HCT116 (cell line): ENCODE measurements around the gene RNF166.

Experiments used
- ATF3 ChIP-seq: IDR thresholded peaks from 2 replicates; pipeline ENCODE4 v1.6.1; 2012
- CTCF ChIP-seq, 3 experiments: fragments of 200-600 bp in 1 of 3; sonication (generic) in 1 of 3; IDR thresholded peaks in 2 of 3; conservative IDR thresholded peaks in 1 of 3; 2 replicates each; pipeline ENCODE4 v1.5.1; 2012 to 2017; ENCODE audit warnings: low read depth in 2 of 3, low read length in 2 of 3, antibody characterized with exemption in 1 of 3, borderline replicate concordance in 1 of 3, control low read depth in 1 of 3, mild to moderate bottlenecking in 1 of 3, mixed read lengths in 1 of 3, mixed run types in 1 of 3, moderate library complexity in 1 of 3; ENCODE audit not compliant: insufficient read depth in 1 of 3
- ELF1 ChIP-seq: IDR thresholded peaks from 2 replicates; pipeline ENCODE4 v1.6.1; 2012; ENCODE audit warnings: low read depth, borderline replicate concordance
- EZH2 ChIP-seq: fragments of 200-600 bp; sonication (generic); IDR thresholded peaks from 2 replicates; pipeline ENCODE4 v1.6.1; 2017; ENCODE audit warnings: antibody characterized with exemption, mixed run types
- EZH2phosphoT487 ChIP-seq: fragments of 200-600 bp; IDR thresholded peaks from 2 replicates; pipeline ENCODE4 v1.6.1; 2018; ENCODE audit warnings: antibody characterized with exemption, borderline replicate concordance
- MAX ChIP-seq: IDR thresholded peaks from 2 replicates; pipeline ENCODE4 v1.6.1; 2012
- POLR2A ChIP-seq: IDR thresholded peaks from 2 replicates; pipeline ENCODE4 v1.7.0; 2011; ENCODE audit warnings: borderline replicate concordance; ENCODE audit not compliant: insufficient read depth, insufficient read length; ENCODE audit errors: extremely low read depth
- POLR2AphosphoS5 ChIP-seq: IDR thresholded peaks from 2 replicates; pipeline ENCODE4 v1.6.1; 2011; ENCODE audit warnings: mild to moderate bottlenecking, low read depth, low read length, moderate library complexity
- SIN3A ChIP-seq: IDR thresholded peaks from 2 replicates; pipeline ENCODE4 v1.6.1; 2012; ENCODE audit warnings: low read depth

GRCh38 chr16:88716601-88717001 is 10.4 kb upstream of the RNF166 start:
- TF ChIP-seq EZH2phosphoT487 (no peak), CTCF (IDR thresholded peaks at IDR 0.05 in 2 of 3, conservative IDR thresholded peaks at IDR 0.05 in 1 of 3; ENCODE audit: borderline replicate concordance in 1 of 3, insufficient read depth in 1 of 3, low read depth in 2 of 3, low read length in 2 of 3) (no peak), EZH2 (no peak), MAX (no peak), SIN3A (no peak), POLR2A (no peak), ATF3 (no peak), POLR2AphosphoS5 (no peak), ELF1 (no peak)
